ENCODE measurements around the gene RSRC1. TPM values are rescaled to one million over a fixed set of nuclear protein-coding genes. Genes with fewer than 3 reads are reported as not detected.

RSRC1 gene
- total and polyA plus RNA-seq, 2 of the 8 experiments (the other 6 are each of a cell fraction or from before 2014, with no cell fraction given), result 2.0 to 27.9 TPM

DNA sequence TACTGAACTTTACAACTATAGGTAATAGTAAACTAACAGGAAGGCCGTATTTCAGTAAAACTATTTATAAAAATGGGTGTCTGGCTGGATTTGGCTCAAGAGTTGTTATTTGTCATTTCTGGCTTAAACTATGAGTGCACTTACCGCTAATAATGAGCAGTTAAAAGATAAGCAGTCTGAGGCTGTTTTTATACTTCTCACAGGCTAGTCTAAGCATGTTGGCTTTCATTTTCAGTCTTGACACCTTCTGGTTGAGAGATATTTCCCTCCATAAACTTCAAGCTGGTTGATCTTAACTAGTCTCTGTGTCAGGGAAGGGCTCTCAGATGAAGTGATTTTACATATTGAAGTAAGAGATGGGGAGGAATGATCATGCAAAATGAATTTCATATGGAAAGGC is 96.1 kb downstream of the RSRC1 start:
- H4K8ac ChIP-seq (ENCODE audit: extremely low read depth, insufficient read depth, low read length), result no peak overlapping the region
- TF ChIP-seq RAD21 (IDR thresholded peaks at IDR 0.05 in 1 of 2, conservative IDR thresholded peaks at IDR 0.05 in 1 of 2; ENCODE audit: low read depth in 2 of 2, low read length in 2 of 2) (no peak), JUN (IDR thresholded peaks at IDR 0.05; ENCODE audit: low read depth, low read length) (no peak)
- no peak overlapping the region for H3K14ac ChIP-seq (ENCODE audit: insufficient read length)
- no peak overlapping the region for H2AK5ac ChIP-seq (ENCODE audit: low read depth, low read length)
- H3K79me2 ChIP-seq (ENCODE audit: control insufficient read depth in 1 of 2, insufficient read depth in 2 of 2, low read length in 2 of 2), result no peaks in the 10 kb centered on the region
- DNase-seq (ENCODE audit: low read depth in 1 of 2, low spot score in 2 of 2), result no peak
- no peak overlapping the region for H3K27ac ChIP-seq (ENCODE audit: low read depth, low read length)
- H3K27me3 ChIP-seq (replicated peaks in 1 of 4; ENCODE audit: control insufficient read depth in 3 of 4, extremely low read depth in 1 of 4, insufficient read depth in 3 of 4, low read length in 3 of 4), result peaks cover 0 to 1% (median 0%) of the 10 kb centered on the region in 4 experiments; a peak in 1 of 7 replicates
- H3K4me1 ChIP-seq (replicated peaks in 1 of 4; ENCODE audit: control insufficient read depth in 3 of 4, insufficient read depth in 4 of 4, low read length in 3 of 4), result no peaks in the 10 kb centered on the region
- no peak overlapping the region for H3K4me2 ChIP-seq (ENCODE audit: insufficient read depth in 1 of 2, low read depth in 2 of 2, low read length in 2 of 2)
- no peak overlapping the region for H4K5ac ChIP-seq (ENCODE audit: insufficient read length, low read depth, low read length)
- H3K36me3 ChIP-seq (ENCODE audit: control insufficient read depth in 2 of 4, insufficient read depth in 4 of 4, low read length in 3 of 4), result no peaks in the 10 kb centered on the region
- H4K20me1 ChIP-seq (replicated peaks in 1 of 2; ENCODE audit: control insufficient read depth in 1 of 2, insufficient read depth in 2 of 2, low read length in 2 of 2), result no peaks in the 10 kb centered on the region
- H2BK5ac ChIP-seq (ENCODE audit: low read depth, low read length), result no peak overlapping the region
- FAIRE-seq, result no peak
- H3K23me2 ChIP-seq (ENCODE audit: low read depth, low read length), result no peaks in the 10 kb centered on the region
- H3K9me3 ChIP-seq (ENCODE audit: insufficient read depth in 2 of 2, low read depth in 1 of 2, low read length in 1 of 2), result no peaks in the 10 kb centered on the region
- H3K18ac ChIP-seq (ENCODE audit: extremely low read depth, low read length), result no peak overlapping the region
- ChIA-PET POLR2A (ENCODE audit: partially characterized antibody) (no interaction called here), CTCF (ENCODE audit: partially characterized antibody) (interaction anchor here (1.5 kb wide), 1 partner anchor 26 kb away, joined by 3 read pairs; no protein-coding TSS in a partner anchor)
- no peak overlapping the region for H3K9ac ChIP-seq (replicated peaks in 1 of 4; ENCODE audit: extremely low read depth in 1 of 4, low read depth in 3 of 4, low read length in 3 of 4)
- H3K4me3 ChIP-seq (ENCODE audit: extremely low read depth in 1 of 4, insufficient read depth in 2 of 4, low read depth in 3 of 4, low read length in 4 of 4), result no peak overlapping the region
- WGBS, 2 experiments (ENCODE audit: extremely low coverage in 1 of 2, insufficient coverage in 1 of 2, insufficient read length in 1 of 2, insufficient replicate concordance in 2 of 2, low coverage in 1 of 2, low lambda C conversion rate in 2 of 2, missing lambda C conversion rate in 1 of 2), result 89% methylated on average over 2 of the region's 2 CpGs; no CpG with 5 or more reads in 1 of the 2 experiments
- no peak overlapping the region for H3K56ac ChIP-seq (replicated peaks; ENCODE audit: insufficient read length, low read depth, low read length)
- no peak overlapping the region for H2BK20ac ChIP-seq (ENCODE audit: low read length)
- H3K79me1 ChIP-seq (ENCODE audit: low read depth, low read length), result no peaks in the 10 kb centered on the region
- no peak overlapping the region for H2AFZ ChIP-seq (ENCODE audit: low read length)
- H3K23ac ChIP-seq (ENCODE audit: insufficient read length), result no peak overlapping the region
- no peak overlapping the region for H2BK15ac ChIP-seq (ENCODE audit: low read length)
- H2BK12ac ChIP-seq (ENCODE audit: low read depth, low read length), result no peak overlapping the region
- no peak overlapping the region for H4K91ac ChIP-seq (replicated peaks; ENCODE audit: insufficient read length, low read length)
- no peak overlapping the region for H3K4ac ChIP-seq (replicated peaks; ENCODE audit: insufficient read length, low read depth, low read length)
- H2BK120ac ChIP-seq (replicated peaks; ENCODE audit: low read depth, low read length), result no peak overlapping the region

Measured in H1 (cell line).